HG02840 (cell line): ENCODE data around the gene PIGK.
"Not testable (repeated sequence)": the region's sequence is repeated elsewhere in the genome, so short reads cannot be mapped to it uniquely, and the experiment has no call there.

Experiments
- ATAC-seq: cut with Tn5 transposase; IDR thresholded peaks from one replicate; pipeline ENCODE4 v1.9.1; 2021; ENCODE audit warnings: mild to moderate bottlenecking, moderate library complexity, moderate number of reproducible peaks; ENCODE audit not compliant: unreplicated experiment, low FRiP score

PIGK gene

DNA sequence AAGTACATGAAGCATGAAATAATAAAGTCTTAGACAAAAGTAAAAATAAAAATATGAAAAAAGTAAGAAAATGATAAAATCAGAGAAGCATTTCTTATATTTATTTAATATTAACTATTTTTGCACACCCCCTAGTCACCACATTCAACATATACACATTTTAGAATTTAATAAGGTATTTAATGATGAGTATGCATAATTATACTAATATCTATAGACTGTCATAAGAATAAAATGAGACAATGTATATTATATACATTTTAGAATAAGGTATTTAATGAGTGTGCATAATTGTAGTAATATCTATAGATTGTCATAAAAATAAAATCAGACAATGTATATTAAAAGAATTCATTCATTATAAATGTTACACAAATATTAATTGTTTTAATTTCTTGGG is 18.9 kb downstream of the PIGK start:
- ATAC-seq, result no peak

DNA sequence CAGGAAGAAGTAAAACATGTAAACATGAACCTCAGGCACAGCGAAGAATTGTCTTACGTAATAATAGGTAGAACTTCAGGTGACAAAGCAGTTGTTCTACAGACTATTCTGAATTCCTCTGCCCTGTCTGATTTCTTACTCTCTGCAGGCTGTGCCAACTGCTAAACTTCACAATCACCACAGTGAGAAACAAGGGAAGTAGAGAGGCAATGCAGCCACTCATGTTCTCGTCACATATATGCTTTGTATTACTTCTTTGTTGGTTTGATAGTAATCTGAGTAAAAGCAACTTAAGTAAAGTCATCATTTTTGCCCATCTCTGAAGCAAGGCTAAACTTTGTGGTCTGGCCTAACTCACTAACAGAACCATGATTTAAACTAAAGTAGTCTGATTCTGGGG is 21.9 kb downstream of the PIGK start:
- ATAC-seq, result no peak

GRCh38 chr1:77193951-77194350 is 25.3 kb downstream of the PIGK start:
- no peak for ATAC-seq

DNA sequence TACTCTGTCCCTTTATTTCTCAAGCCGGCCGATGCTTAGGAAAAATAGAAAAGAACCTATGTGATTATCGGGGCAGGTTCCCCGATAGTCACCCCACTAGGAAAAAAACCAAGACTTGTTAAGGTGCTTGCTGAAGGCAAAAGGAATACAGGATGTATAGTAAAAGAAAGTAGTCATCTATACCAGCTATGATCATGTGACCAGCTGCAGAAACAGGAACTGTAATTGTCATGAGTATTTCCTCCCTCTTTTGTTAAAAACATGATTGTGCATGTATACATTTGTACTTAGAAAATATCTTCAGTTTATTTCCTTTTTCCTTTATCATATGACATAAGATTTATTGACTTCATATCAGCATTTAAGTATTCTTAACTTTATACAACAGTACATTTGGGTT is 30.5 kb downstream of the PIGK start:
- no peak for ATAC-seq

GRCh38 chr1:77186907-77187306 is 32.3 kb downstream of the PIGK start:
- ATAC-seq, result not testable (repeated sequence)

DNA sequence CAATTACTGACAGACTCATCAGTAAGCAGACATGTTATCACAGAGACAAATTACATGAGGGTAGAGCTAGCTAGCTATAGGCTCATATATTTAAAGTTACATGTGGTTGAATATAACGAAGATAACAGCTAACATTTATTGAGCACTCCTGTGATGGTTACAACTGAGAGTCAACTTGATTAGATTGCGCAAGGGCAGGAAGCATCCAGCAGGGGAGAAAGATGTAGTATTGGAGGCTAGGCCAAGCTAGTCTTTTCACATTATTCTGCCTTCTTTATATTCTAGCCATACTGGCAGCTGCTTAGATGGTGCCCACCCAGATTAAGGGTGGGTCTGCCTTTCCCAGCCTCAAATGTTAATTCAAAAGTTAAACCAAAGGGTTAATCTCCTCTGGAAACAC is 37.1 kb downstream of the PIGK start:
- ATAC-seq, result no peak

GRCh38 chr1:77179632-77180031 is 39.6 kb downstream of the PIGK start:
- ATAC-seq, result no peak

DNA sequence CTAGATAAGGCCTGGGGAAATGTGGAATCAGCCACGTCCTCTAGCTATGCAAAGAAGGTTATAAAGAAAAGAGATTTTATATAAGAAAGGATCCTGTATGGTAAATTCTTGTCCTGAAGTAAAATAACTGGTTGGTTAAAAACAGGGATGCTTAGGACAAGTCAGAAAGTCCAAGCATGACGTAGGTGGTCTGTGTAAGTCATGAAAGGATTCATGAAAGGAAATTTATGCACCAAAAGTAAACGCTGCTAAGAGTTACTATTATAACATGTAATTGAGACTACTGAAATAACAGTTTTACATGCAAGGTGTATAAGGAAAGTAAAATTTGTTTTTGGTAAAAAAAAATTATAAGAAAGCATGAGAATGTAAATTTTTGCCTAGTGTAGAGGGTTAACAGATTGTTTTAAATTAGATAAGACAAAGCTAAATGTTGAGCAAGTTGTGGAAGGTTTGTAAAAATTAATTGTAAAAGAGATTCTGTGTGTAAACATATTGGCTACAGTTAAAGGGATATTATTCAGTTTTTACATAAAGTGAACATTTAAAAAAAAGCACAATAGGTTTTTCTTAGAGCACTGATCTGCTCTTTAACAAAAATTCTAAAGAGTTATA is 43.9 kb downstream of the PIGK start:
- ATAC-seq, result no peak

DNA sequence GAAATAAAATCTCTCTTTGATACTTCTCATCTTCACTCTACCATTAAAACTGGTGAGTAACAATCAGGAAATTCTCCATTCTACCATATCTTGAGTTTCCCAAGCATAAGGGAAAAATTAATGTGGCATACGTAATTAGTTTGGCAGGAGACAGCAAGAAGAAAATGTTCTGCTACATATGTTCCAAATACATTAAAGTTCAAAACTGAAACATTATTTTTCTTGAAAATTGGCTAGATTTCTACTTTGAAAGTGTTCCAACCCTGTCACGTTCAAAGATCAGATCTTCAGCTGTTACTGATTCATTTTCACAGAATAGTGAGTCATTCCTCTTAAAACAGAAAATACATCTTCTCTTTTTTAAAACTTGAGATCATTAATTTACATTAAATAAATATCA is 48.5 kb downstream of the PIGK start:
- no peak for ATAC-seq

GRCh38 chr1:77168358-77168757 is 50.9 kb downstream of the PIGK start:
- no peak for ATAC-seq

- no peak for ATAC-seq
Measured at GRCh38 chr1:77164434-77164944, 54.7 kb downstream of the PIGK start.

GRCh38 chr1:77159706-77160105 is 59.5 kb downstream of the PIGK start:
- not testable (repeated sequence) for ATAC-seq

- no peak for ATAC-seq
Measured at GRCh38 chr1:77156214-77156613, 63.0 kb downstream of the PIGK start.

GRCh38 chr1:77146270-77146669 is 73.0 kb downstream of the PIGK start:
- ATAC-seq, result no peak

DNA sequence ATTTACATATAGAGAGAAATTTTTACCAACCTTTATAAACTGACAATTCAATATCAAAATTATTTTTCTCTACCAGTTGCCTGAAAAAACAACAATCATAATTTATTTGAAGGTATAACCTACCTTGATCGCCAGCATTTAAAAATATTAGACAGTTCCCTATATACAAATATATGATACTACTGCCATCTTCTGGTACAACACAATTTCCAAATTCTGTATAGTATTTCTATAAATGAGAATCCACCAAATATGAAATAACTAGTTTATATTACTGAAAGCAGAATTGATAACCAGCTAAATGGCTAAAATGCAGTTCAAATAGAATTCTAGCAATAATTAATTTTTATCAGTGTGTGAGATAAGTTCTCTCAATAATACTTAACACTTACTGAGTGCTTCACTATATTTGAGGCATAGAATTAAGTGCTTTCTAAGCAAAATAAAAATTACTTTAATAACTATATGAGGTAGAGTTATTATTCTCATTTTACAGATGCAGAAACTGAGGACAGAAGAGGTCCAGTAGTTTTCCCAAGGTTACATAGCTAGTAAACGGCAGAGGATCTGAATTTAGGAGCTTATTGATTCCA is 75.6 kb downstream of the PIGK start:
- ATAC-seq, result no peak

- ATAC-seq, result no peak
Measured at GRCh38 chr1:77139389-77139788, 79.8 kb downstream of the PIGK start.

- ATAC-seq, result no peak
Measured at GRCh38 chr1:77134359-77134758, 84.9 kb downstream of the PIGK start.

DNA sequence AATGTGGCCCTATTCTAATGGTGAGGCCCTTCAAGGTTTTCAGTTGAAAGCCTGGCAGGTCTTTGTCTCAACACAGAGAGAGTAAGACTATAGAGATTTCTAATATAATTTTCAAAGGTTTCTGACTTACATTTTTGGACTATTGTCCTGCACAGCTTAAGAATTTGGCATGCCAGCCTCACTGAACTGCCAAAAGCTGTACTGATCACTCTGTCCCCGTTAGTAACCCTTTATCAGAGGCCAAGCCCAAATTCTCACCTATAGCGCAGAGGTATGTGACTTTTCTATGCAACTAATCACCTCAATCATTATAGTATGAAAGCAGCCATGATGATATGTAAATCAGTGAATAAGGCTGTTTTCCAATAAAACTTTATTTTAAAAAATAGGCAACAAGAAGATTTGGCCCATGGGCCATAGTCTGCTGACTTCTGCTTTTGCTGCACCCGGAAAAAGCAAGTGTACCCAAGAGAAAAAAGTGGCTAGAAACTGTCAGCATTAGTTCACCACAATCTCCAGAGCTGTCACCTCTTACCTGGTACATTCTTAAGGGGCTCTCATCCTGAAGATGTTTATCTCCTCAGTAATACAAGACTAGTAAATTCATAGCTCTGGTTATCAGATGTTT is 85.4 kb downstream of the PIGK start:
- no peak for ATAC-seq

- ATAC-seq, result no peak
Measured at GRCh38 chr1:77126307-77126706, 92.9 kb downstream of the PIGK start.

- no peak for ATAC-seq
Measured at GRCh38 chr1:77121503-77121902, 97.7 kb downstream of the PIGK start.

DNA sequence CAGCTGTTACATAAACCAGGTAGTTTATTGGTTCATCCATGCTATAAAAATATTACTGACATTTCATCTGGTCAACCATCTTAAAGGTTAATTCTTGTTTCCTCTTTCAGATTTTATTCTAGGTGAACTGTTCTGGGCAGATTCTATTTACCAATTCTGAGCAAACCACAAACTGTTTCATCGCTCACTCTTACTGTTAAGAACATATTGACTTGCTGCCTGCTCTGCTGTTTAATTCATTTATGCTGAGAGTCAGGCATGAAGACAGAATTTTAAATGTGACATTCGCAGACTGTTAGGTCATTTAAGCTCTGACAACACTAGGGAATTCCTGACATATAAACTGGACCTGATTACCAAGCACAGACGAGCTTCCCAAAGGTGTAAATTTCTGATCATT is 98.3 kb downstream of the PIGK start:
- ATAC-seq, result no peak

- ATAC-seq, result no peak
Measured at GRCh38 chr1:77118712-77119111, 100.5 kb downstream of the PIGK start.
